ENCODE results near the gene TGIF1.

- TF ChIP-seq, protein P1, sequence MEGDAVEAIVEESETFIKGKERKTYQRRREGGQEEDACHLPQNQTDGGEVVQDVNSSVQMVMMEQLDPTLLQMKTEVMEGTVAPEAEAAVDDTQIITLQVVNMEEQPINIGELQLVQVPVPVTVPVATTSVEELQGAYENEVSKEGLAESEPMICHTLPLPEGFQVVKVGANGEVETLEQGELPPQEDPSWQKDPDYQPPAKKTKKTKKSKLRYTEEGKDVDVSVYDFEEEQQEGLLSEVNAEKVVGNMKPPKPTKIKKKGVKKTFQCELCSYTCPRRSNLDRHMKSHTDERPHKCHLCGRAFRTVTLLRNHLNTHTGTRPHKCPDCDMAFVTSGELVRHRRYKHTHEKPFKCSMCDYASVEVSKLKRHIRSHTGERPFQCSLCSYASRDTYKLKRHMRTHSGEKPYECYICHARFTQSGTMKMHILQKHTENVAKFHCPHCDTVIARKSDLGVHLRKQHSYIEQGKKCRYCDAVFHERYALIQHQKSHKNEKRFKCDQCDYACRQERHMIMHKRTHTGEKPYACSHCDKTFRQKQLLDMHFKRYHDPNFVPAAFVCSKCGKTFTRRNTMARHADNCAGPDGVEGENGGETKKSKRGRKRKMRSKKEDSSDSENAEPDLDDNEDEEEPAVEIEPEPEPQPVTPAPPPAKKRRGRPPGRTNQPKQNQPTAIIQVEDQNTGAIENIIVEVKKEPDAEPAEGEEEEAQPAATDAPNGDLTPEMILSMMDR (IDR thresholded peaks at IDR 0.05) = no peak
- TF ChIP-seq POLR2A (IDR thresholded peaks at IDR 0.05) = no peak
Observed at GRCh38 chr18:3460823-3461398, 10.9 kb downstream of the TGIF1 start.

All from Peyer's patch (tissue), 4 donors.